H9 (cell line): Measurements from ENCODE around the gene LBX1. TPM values are rescaled to one million over a fixed set of nuclear protein-coding genes. Genes with fewer than 3 reads are reported as not detected.

Source experiments
- DNase-seq: peaks from one replicate; pipeline ENCODE4 v3.0.0-alpha.2; 2017
- H2AFZ ChIP-seq: one replicate; pipeline ENCODE4 v1.6.1; 2013; ENCODE audit warnings: mild to moderate bottlenecking, low read length, control low read depth, moderate library complexity
- H2AK5ac ChIP-seq: 2 replicates; pipeline ENCODE4 v1.6.1; 2013; ENCODE audit warnings: low read length, control low read depth, mixed read lengths; ENCODE audit not compliant: insufficient read length
- H2BK120ac ChIP-seq: one replicate; pipeline ENCODE4 v1.6.1; 2013; ENCODE audit warnings: low read depth, mild to moderate bottlenecking, low read length, control low read depth, inconsistent platforms; ENCODE audit not compliant: poor library complexity, severe bottlenecking
- H2BK12ac ChIP-seq: 2 replicates; pipeline ENCODE4 v1.6.1; 2013; ENCODE audit warnings: low read length, control low read depth, mixed read lengths, low read depth; ENCODE audit not compliant: insufficient read length
- H2BK15ac ChIP-seq: 2 replicates; pipeline ENCODE4 v1.6.1; 2013; ENCODE audit warnings: low read depth, low read length, control low read depth
- H2BK20ac ChIP-seq: one replicate; pipeline ENCODE4 v1.6.1; 2013; ENCODE audit warnings: low read depth, mild to moderate bottlenecking, low read length, control low read depth, inconsistent platforms; ENCODE audit not compliant: poor library complexity, severe bottlenecking
- H2BK5ac ChIP-seq: 2 replicates; pipeline ENCODE4 v1.6.1; 2013; ENCODE audit warnings: low read length, control low read depth, mixed read lengths; ENCODE audit not compliant: insufficient read length
- H3K14ac ChIP-seq: 2 replicates; pipeline ENCODE4 v1.6.1; 2013; ENCODE audit warnings: low read length, control low read depth; ENCODE audit not compliant: insufficient read depth
- H3K18ac ChIP-seq: 2 replicates; pipeline ENCODE4 v1.6.1; 2013; ENCODE audit warnings: low read depth, mild to moderate bottlenecking, mixed read lengths, low read length, control low read depth; ENCODE audit not compliant: insufficient read length
- H3K23ac ChIP-seq: 2 replicates; pipeline ENCODE4 v1.6.1; 2013; ENCODE audit warnings: low read length, control low read depth, mixed read lengths, low read depth; ENCODE audit not compliant: insufficient read length
- H3K23me2 ChIP-seq: 2 replicates; pipeline ENCODE4 v1.6.1; 2013; ENCODE audit warnings: low read depth, mild to moderate bottlenecking, mixed read lengths, low read length, control low read depth; ENCODE audit not compliant: insufficient read length, poor library complexity, severe bottlenecking
- H3K27ac ChIP-seq: 2 replicates; pipeline ENCODE4 v1.5.1; 2013; ENCODE audit warnings: low read length, control low read depth, mixed read lengths, low read depth; ENCODE audit not compliant: insufficient read length
- H3K27me3 ChIP-seq: 2 replicates; pipeline ENCODE4 v1.6.1; 2013; ENCODE audit warnings: low read length, control low read depth, inconsistent platforms; ENCODE audit not compliant: insufficient read depth
- H3K4ac ChIP-seq: 2 replicates; pipeline ENCODE4 v1.6.1; 2013; ENCODE audit warnings: low read depth, mild to moderate bottlenecking, control low read depth, inconsistent platforms, low read length, moderate library complexity
- H3K4me1 ChIP-seq: 2 replicates; pipeline ENCODE4 v1.6.1; 2013; ENCODE audit warnings: low read length, control low read depth, inconsistent platforms; ENCODE audit not compliant: insufficient read depth
- H3K4me2 ChIP-seq: 2 replicates; pipeline ENCODE4 v1.6.1; 2013; ENCODE audit warnings: low read length, control low read depth, mixed read lengths; ENCODE audit not compliant: insufficient read length, insufficient read depth
- H3K56ac ChIP-seq: 2 replicates; pipeline ENCODE4 v1.6.1; 2013; ENCODE audit warnings: low read depth, mild to moderate bottlenecking, mixed read lengths, low read length, control low read depth; ENCODE audit not compliant: insufficient read length
- H3K79me1 ChIP-seq: 2 replicates; pipeline ENCODE4 v1.6.1; 2013; ENCODE audit warnings: low read depth, mild to moderate bottlenecking, moderate library complexity, low read length, control low read depth, inconsistent platforms; ENCODE audit not compliant: insufficient read depth, poor library complexity, severe bottlenecking
- H3K79me2 ChIP-seq: 2 replicates; pipeline ENCODE4 v1.6.1; 2013; ENCODE audit warnings: low read length, control low read depth, inconsistent platforms; ENCODE audit not compliant: insufficient read depth
- H3K9ac ChIP-seq: 2 replicates; pipeline ENCODE4 v1.6.1; 2013; ENCODE audit warnings: low read length, control low read depth, mixed read lengths; ENCODE audit not compliant: insufficient read length; ENCODE audit errors: extremely low read depth
- H3K9me3 ChIP-seq: one replicate; pipeline ENCODE4 v1.6.1; 2013; ENCODE audit warnings: low read depth, low read length, inconsistent platforms; ENCODE audit not compliant: control insufficient read depth
- H3T11ph ChIP-seq: one replicate; pipeline ENCODE4 v1.6.1; 2013; ENCODE audit warnings: mild to moderate bottlenecking, low read length, control low read depth, inconsistent platforms
- H4K20me1 ChIP-seq: one replicate; pipeline ENCODE4 v1.6.1; 2013; ENCODE audit not compliant: control insufficient read depth, insufficient read length, insufficient read depth
- H4K5ac ChIP-seq: 2 replicates; pipeline ENCODE4 v1.6.1; 2013; ENCODE audit warnings: low read depth, mild to moderate bottlenecking, mixed read lengths, low read length, control low read depth; ENCODE audit not compliant: insufficient read length
- H4K8ac ChIP-seq: replicated peaks from 2 replicates; pipeline ENCODE4 v1.6.1; 2013; ENCODE audit warnings: low read length, control low read depth, mixed read lengths, low read depth; ENCODE audit not compliant: insufficient read length
- H4K91ac ChIP-seq: 2 replicates; pipeline ENCODE4 v1.6.1; 2013; ENCODE audit warnings: low read depth, mild to moderate bottlenecking, moderate library complexity, mixed read lengths, low read length, control low read depth; ENCODE audit not compliant: insufficient read length
- H3K27ac Mint-ChIP-seq, 3 experiments: 2 replicates in 2 of 3; 3 replicates in 1 of 3; pipeline ENCODE4 v1.8.0; 2020 to 2021; ENCODE audit warnings: mixed read lengths in 3 of 3, mild to moderate bottlenecking in 1 of 3, moderate library complexity in 1 of 3
- H3K27me3 Mint-ChIP-seq: 2 replicates; pipeline ENCODE4 v1.8.0; 2021; ENCODE audit warnings: low read depth, mild to moderate bottlenecking, moderate library complexity, mixed read lengths
- H3K36me3 Mint-ChIP-seq, 3 experiments: 2 replicates in 2 of 3; 3 replicates in 1 of 3; pipeline ENCODE4 v1.8.0; 2020 to 2021; ENCODE audit warnings: low read depth in 3 of 3, mixed read lengths in 3 of 3; ENCODE audit not compliant: insufficient read depth in 1 of 3
- H3K4me1 Mint-ChIP-seq, 2 experiments: 2 replicates each; pipeline ENCODE4 v1.8.0; 2020; ENCODE audit warnings: mixed read lengths in 2 of 2
- H3K4me3 Mint-ChIP-seq, 2 experiments: 2 replicates in 1 of 2; 3 replicates in 1 of 2; pipeline ENCODE4 v1.8.0; 2020 to 2021; ENCODE audit warnings: mild to moderate bottlenecking in 2 of 2, mixed read lengths in 2 of 2, moderate library complexity in 1 of 2
- H3K9me3 Mint-ChIP-seq, 2 experiments: 2 replicates in 1 of 2; 3 replicates in 1 of 2; pipeline ENCODE4 v1.8.0; 2020; ENCODE audit warnings: mild to moderate bottlenecking in 2 of 2, mixed read lengths in 2 of 2, moderate library complexity in 1 of 2
- WGBS: extraction: QIAGEN DNeasy Blood & Tissue Kit; methylation state at CpG from one replicate; pipeline ENCODE4 v1.1.7; 2013; ENCODE audit warnings: missing lambda C conversion rate, low lambda C conversion rate, mixed read lengths; ENCODE audit not compliant: insufficient read length; ENCODE audit errors: extremely low coverage; 5-methylcytosine and 5-hydroxymethylcytosine counted together
- total RNA-seq: library from RNA; stranded (reverse); gene quantifications from 2 replicates; pipeline ENCODE4 v1.2.1, GENCODE V29; 2021
- TF ChIP-seq, protein P1 (sequence below): fragments of 200-600 bp; sonication (generic); conservative IDR thresholded peaks from 3 replicates; pipeline ENCODE4 v1.8.0; 2021; ENCODE audit warnings: antibody characterized with exemption, mild to moderate bottlenecking

LBX1 gene
- total RNA-seq, 1 experiment from 2014 or later: not detected

GRCh38 chr10:101233443-101233842 lies 4.2 kb upstream of the LBX1 start:
- Histone ChIP-seq H2BK20ac (no peak overlapping the region), H3K18ac (no peak overlapping the region), H2BK12ac (no peak overlapping the region), H3K79me1 (no peaks in the 10 kb centered on the region), H3K23ac (no peak overlapping the region), H2AK5ac (no peak overlapping the region), H3K14ac (no peak overlapping the region), H2AFZ (no peak overlapping the region), H3K4me1 (no peaks in the 10 kb centered on the region), H3K9ac (no peak overlapping the region), H3K27ac (no peak overlapping the region), H2BK15ac (no peak overlapping the region), H3K9me3 (no peaks in the 10 kb centered on the region), H3K23me2 (peaks cover 7% of the 10 kb centered on the region), H2BK5ac (no peak overlapping the region), H4K5ac (no peak overlapping the region), H2BK120ac (no peak overlapping the region), H3K56ac (no peak overlapping the region), H3K27me3 (peaks cover 99% of the 10 kb centered on the region), H4K91ac (no peak overlapping the region), H3T11ph (no peak overlapping the region), H3K4me2 (no peak overlapping the region), H3K79me2 (no peaks in the 10 kb centered on the region; the same call in 1 of the 2 replicates), H4K20me1 (no peaks in the 10 kb centered on the region), H3K4ac (no peak overlapping the region), H4K8ac (no peak overlapping the region)
- no CpG with 5 or more reads among the region's 1 CpG for WGBS
- H3K36me3 Mint-ChIP-seq: no peaks in the 10 kb centered on the region; a peak in 1 of 7 replicates
- no peak overlapping the region for H3K4me3 Mint-ChIP-seq
- H3K4me1 Mint-ChIP-seq: peaks cover 22 to 35% of the 10 kb centered on the region in 2 experiments
- TF ChIP-seq, protein P1, sequence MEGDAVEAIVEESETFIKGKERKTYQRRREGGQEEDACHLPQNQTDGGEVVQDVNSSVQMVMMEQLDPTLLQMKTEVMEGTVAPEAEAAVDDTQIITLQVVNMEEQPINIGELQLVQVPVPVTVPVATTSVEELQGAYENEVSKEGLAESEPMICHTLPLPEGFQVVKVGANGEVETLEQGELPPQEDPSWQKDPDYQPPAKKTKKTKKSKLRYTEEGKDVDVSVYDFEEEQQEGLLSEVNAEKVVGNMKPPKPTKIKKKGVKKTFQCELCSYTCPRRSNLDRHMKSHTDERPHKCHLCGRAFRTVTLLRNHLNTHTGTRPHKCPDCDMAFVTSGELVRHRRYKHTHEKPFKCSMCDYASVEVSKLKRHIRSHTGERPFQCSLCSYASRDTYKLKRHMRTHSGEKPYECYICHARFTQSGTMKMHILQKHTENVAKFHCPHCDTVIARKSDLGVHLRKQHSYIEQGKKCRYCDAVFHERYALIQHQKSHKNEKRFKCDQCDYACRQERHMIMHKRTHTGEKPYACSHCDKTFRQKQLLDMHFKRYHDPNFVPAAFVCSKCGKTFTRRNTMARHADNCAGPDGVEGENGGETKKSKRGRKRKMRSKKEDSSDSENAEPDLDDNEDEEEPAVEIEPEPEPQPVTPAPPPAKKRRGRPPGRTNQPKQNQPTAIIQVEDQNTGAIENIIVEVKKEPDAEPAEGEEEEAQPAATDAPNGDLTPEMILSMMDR: no peak
- H3K9me3 Mint-ChIP-seq: peaks cover 4 to 5% of the 10 kb centered on the region in 2 experiments; a peak in 3 of 5 replicates
- no peak for DNase-seq
- peaks cover 99% of the 10 kb centered on the region for H3K27me3 Mint-ChIP-seq
- no peak overlapping the region for H3K27ac Mint-ChIP-seq
